Mesodermal cell (in vitro differentiated cells): ENCODE measurements around the gene PCK2.
A peak's percentile ranks its signal among the peaks of the same experiment; 100 is the strongest.

Source experiments
- H3K27ac ChIP-seq: 2 replicates; pipeline ENCODE4 v1.7.0; 2013; ENCODE audit warnings: mild to moderate bottlenecking, low read depth, low read length, moderate library complexity; ENCODE audit not compliant: severe bottlenecking
- H3K36me3 ChIP-seq: 2 replicates; pipeline ENCODE4 v1.7.1; 2013; ENCODE audit warnings: mild to moderate bottlenecking, low read length, moderate library complexity; ENCODE audit not compliant: control insufficient read depth, insufficient read depth
- H3K4me1 ChIP-seq: one replicate; pipeline ENCODE4 v1.7.1; 2013; ENCODE audit warnings: mild to moderate bottlenecking, low read length; ENCODE audit not compliant: insufficient read depth, control insufficient read depth, poor library complexity, severe bottlenecking
- H3K4me3 ChIP-seq: 2 replicates; pipeline ENCODE4 v1.7.0; 2013; ENCODE audit warnings: low read length, control low read depth, mild to moderate bottlenecking; ENCODE audit not compliant: insufficient read depth, poor library complexity, severe bottlenecking; ENCODE audit errors: extremely low read depth
- H3K9me3 ChIP-seq: 2 replicates; pipeline ENCODE4 v1.7.1; 2013; ENCODE audit warnings: mild to moderate bottlenecking, low read length, moderate library complexity; ENCODE audit not compliant: control insufficient read depth
- WGBS, 2 experiments: methylation state at CpG; one replicate each; pipeline ENCODE4 v1.1.5; 2013; ENCODE audit warnings: missing lambda C conversion rate in 2 of 2; ENCODE audit not compliant: insufficient coverage in 2 of 2; 5-methylcytosine and 5-hydroxymethylcytosine counted together

Gene PCK2

GRCh38 chr14:24133735-24134134 lies 39.6 kb downstream of the PCK2 start:
- Histone ChIP-seq H3K36me3 (peaks cover 12% of the 10 kb centered on the region), H3K4me1 (peaks cover 2% of the 10 kb centered on the region), H3K9me3 (no peaks in the 10 kb centered on the region), H3K27ac (no peak overlapping the region), H3K4me3 (no peak overlapping the region)
- no CpG with 5 or more reads among the region's 1 CpG for WGBS, 2 experiments

- 12 to 18% methylated on average over 9 of the region's 9 CpGs for WGBS, 2 experiments
- H3K4me1 ChIP-seq: peaks cover 2% of the 10 kb centered on the region
- H3K36me3 ChIP-seq: peaks cover 22% of the 10 kb centered on the region
- no peaks in the 10 kb centered on the region for H3K9me3 ChIP-seq
- H3K27ac ChIP-seq: no peak overlapping the region
- peak overlapping the region; percentile 85 for H3K4me3 ChIP-seq
These were observed 41.4 kb downstream of the PCK2 start for GRCh38 chr14:24135584-24135833.

- Histone ChIP-seq H3K27ac (no peak within 1 kb of the TSS), H3K4me1 (peaks cover 2% of the 10 kb centered on the region), H3K36me3 (peaks cover 22% of the 10 kb centered on the region), H3K9me3 (no peaks in the 10 kb centered on the region), H3K4me3 (peak within 1 kb of the TSS; percentile 85)
- 3% methylated on average over 42 to 64 of the region's 75 CpGs for WGBS, 2 experiments
These were observed 41.9 kb downstream of the PCK2 start, which contains the start of gene PSME1 for GRCh38 chr14:24135834-24136683. PSME1 (plus strand) TSS chr14:24136194; CDS start chr14:24136263, 69 bp downstream.

DNA sequence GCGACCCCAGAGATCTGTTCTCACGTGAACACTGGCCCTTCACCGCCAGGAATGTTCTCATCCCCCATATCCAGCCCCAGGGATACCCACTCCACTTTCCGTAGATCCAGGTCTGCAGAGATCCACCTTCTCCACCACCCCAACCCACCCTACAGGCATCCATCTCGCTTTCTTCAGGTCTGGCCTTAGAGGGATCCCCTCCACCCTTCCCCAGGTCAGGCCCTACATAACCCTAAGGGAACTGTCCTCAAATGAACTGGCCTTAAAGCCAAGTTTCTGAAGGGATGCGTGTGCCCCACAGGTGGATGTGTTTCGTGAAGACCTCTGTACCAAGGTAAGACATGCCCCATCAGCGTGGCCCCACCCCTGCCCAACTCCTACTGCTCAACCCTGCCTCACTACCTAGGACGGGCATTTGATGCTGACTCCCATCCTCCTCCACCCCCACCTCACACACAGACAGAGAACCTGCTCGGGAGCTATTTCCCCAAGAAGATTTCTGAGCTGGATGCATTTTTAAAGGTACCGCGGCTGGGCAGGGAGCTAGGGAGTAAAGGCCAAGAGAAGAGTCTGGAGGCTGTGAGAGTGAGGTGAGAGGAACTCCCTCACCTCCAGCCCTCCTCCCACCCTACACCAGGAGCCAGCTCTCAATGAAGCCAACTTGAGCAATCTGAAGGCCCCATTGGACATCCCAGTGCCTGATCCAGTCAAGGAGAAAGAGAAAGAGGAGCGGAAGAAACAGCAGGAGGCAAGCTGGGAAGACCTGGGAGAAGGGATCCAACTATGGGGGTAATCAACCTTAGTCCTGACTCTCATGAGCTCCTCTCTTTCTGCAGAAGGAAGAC lies 42.8 kb downstream of the PCK2 start:
- Histone ChIP-seq H3K9me3 (no peaks in the 10 kb centered on the region), H3K27ac (no peak overlapping the region), H3K4me3 (peak overlapping the region; percentile 85), H3K4me1 (peaks cover 2% of the 10 kb centered on the region), H3K36me3 (peaks cover 22% of the 10 kb centered on the region)
- 59 to 72% methylated on average over 6 to 7 of the region's 13 CpGs for WGBS, 2 experiments

GRCh38 chr14:24137529-24138395 lies 43.7 kb downstream of the PCK2 start:
- Histone ChIP-seq H3K36me3 (peaks cover 22% of the 10 kb centered on the region), H3K4me3 (no peak overlapping the region), H3K4me1 (peaks cover 2% of the 10 kb centered on the region), H3K27ac (no peak overlapping the region), H3K9me3 (no peaks in the 10 kb centered on the region)
- 83 to 98% methylated on average over 4 to 5 of the region's 8 CpGs for whole genome bisulfite sequencing, 2 experiments

DNA sequence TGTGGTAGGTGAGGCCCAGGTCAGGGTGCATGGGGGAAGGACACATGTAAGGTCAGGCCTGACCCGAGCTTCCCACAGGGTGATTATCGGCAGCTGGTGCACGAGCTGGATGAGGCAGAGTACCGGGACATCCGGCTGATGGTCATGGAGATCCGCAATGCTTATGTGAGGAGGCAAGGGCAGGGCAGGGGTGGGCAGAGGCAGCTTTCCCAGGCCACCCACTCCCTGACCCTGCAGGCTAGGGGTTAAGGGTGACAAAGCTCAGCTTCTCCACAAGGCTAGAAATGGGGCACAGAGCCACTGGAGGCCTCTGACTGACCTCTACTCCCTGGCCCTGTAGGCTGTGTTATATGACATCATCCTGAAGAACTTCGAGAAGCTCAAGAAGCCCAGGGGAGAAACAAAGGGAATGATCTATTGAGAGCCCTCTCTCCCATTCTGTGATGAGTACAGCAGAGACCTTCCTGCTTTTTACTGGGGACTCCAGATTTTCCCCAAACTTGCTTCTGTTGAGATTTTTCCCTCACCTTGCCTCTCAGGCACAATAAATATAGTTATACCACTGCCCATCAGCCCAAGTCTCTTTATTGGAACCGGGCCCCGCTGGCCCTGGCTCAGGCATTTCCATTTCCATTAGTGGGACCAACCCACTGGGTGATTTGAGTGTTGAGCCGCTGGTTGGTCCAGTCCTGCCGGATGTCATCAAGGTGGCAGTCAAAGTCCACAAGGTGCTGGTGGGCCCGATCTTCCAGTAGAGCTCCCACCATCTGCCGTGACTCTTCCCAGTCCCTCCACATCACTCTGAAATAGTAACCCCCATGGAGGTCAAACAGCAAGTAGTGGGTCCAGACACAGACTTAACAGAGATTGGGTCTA lies 44.5 kb downstream of the PCK2 start:
- H3K9me3 ChIP-seq: no peaks in the 10 kb centered on the region
- no peak overlapping the region for H3K4me3 ChIP-seq
- H3K36me3 ChIP-seq: peaks cover 28% of the 10 kb centered on the region
- H3K27ac ChIP-seq: no peak overlapping the region
- WGBS, 2 experiments: 95 to 100% methylated on average over 10 to 11 of the region's 13 CpGs
- peaks cover 2% of the 10 kb centered on the region for H3K4me1 ChIP-seq

DNA sequence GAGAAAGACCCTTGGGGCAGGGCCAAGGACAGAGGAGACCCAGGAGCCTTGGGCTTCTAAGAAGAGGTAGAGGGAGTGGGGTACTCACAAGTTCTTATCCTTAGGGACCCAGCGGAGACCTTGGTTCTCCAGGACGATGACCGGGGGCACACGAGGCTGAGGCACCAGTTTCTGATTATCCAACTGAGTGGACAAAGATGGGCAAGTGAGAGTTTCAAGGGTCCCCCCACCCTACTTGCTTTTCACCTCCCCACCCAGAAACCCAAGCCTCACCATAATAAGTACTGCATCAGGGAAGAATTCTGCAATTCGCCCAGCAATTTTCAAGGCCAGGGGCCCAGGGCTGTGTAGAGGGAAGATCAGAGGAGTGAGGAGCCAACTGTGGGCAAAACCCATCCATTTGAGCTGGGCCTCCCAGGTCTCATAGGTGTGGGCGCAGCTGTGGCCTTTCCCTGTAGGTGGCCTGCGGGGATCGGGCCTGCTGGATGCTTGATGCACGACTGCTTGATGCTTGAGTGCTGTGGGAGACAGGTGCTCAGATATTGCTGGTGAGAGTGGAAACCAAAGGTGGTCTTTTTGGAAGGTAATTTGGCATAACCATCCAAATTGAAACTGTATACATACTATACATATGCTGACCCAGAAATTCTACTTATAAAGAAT lies 45.3 kb downstream of the PCK2 start:
- H3K4me1 ChIP-seq: peaks cover 2% of the 10 kb centered on the region
- 100% methylated on average over 2 of the region's 9 CpGs for WGBS, 2 experiments
- peaks cover 35% of the 10 kb centered on the region for H3K36me3 ChIP-seq
- H3K27ac ChIP-seq: no peak overlapping the region
- peak overlapping the region; percentile 73 for H3K4me3 ChIP-seq
- no peaks in the 10 kb centered on the region for H3K9me3 ChIP-seq

GRCh38 chr14:24141097-24141880 lies 47.2 kb downstream of the PCK2 start, which contains the start of gene EMC9:
EMC9 (minus strand) TSS chr14:24141591; CDS start chr14:24141304, 287 bp downstream.
- WGBS, 2 experiments: 0% methylated on average over 64 to 65 of the region's 65 CpGs
- H3K27ac ChIP-seq: peak within 1 kb of the TSS; percentile 82
- peak within 1 kb of the TSS; percentile 73 for H3K4me3 ChIP-seq
- H3K4me1 ChIP-seq: peaks cover 11% of the 10 kb centered on the region
- H3K36me3 ChIP-seq: peaks cover 38% of the 10 kb centered on the region
- no peaks in the 10 kb centered on the region for H3K9me3 ChIP-seq

GRCh38 chr14:24143511-24143910 lies 49.4 kb downstream of the PCK2 start:
- H3K4me1 ChIP-seq: peaks cover 9% of the 10 kb centered on the region
- no peaks in the 10 kb centered on the region for H3K9me3 ChIP-seq
- 100% methylated on average over 2 of the region's 2 CpGs for WGBS, 2 experiments
- H3K27ac ChIP-seq: no peak overlapping the region
- H3K36me3 ChIP-seq: peaks cover 31% of the 10 kb centered on the region
- no peak overlapping the region for H3K4me3 ChIP-seq
